Stimulated activated naive CD4-positive, alpha-beta T cell (primary cell): ENCODE measurements around the gene PIM1.
"Not testable (repeated sequence)": the region's sequence is repeated elsewhere in the genome, so short reads cannot be mapped to it uniquely, and the experiment has no call there.

Source experiments
- DNase-seq, 6 experiments: peaks; one replicate each; lab custom pipeline; 2025; lab: John Stamatoyannopoulos, UW

Gene PIM1

DNA sequence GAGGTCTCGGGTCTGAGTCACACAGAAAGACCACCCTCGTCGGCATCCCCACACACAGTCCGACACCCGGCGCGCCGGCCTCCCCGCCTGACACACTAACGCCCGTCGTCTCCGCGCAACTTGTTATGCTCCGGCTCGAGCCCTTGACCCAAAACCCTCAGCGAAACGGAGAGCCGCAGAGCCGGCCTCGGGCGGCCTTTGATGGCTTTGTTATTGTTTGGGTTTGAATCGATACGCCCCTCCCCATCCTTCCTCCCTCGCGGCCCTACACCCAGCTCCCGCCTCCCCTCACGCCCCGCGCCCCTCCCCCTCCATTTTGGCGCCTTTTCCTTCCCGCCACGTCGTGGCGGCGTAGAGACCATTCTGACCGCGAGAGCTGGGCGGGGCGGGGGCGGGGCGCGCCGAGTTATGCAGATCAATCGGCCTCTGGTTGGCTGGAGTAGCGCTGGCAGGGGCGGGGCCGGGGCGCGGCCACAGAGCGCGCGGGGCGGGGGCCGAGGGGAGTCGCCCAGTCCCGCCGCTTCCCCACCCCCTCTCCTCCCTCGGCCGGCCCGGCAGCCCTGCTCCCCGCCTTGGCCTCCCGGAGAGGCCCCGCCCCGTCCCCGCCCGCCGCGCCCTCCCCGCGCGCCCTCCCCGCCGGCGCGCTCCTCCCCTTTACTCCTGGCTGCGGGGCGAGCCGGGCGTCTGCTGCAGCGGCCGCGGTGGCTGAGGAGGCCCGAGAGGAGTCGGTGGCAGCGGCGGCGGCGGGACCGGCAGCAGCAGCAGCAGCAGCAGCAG lies at the start of gene PIM1:
TSS of gene PIM1 (plus strand) at position 657 of the 777 bp plus-strand sequence. CDS start 424 bp downstream, outside the sequence.
- DNase-seq: peak; percentile 95 to 99 (median 98)

DNA sequence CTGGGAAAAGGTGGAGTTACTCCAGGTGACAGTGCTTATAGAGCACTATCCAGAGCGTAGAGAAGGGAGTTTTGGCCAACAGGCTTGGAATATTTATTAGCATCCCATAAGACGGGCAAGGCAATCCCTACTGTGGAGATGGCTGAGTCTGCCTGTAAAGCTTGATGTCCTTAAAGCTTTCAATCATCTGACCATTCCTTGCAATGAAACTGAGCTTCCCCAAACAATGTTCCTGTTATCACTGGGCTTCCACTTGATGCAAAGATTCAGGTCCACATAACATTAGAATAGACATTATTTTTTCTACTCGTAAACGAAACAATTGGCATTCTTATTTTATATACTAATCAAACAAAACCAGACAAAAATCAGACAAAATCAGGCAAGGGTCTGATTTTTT lies 48.4 kb upstream of the PIM1 start:
- DNase-seq: no peak

DNA sequence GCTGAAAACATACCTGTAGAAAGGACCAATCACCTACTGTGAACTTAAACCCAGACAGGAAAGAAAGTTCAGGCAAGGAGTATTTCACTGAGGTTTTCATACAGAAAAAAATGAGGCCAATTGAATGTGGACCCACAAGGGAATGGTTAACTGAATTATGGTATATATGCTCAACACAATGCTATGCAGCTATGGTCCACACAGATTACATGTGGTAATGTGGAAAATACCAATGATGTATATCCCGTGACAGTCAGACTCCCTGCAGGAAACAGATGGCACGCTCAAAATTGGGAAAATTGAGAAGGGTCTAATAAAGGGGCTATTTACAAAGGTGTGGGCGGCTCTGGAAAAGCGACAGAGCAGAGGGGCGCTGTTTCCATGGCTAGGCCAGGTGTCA lies 47.1 kb upstream of the PIM1 start:
- DNase-seq: no peak

DNA sequence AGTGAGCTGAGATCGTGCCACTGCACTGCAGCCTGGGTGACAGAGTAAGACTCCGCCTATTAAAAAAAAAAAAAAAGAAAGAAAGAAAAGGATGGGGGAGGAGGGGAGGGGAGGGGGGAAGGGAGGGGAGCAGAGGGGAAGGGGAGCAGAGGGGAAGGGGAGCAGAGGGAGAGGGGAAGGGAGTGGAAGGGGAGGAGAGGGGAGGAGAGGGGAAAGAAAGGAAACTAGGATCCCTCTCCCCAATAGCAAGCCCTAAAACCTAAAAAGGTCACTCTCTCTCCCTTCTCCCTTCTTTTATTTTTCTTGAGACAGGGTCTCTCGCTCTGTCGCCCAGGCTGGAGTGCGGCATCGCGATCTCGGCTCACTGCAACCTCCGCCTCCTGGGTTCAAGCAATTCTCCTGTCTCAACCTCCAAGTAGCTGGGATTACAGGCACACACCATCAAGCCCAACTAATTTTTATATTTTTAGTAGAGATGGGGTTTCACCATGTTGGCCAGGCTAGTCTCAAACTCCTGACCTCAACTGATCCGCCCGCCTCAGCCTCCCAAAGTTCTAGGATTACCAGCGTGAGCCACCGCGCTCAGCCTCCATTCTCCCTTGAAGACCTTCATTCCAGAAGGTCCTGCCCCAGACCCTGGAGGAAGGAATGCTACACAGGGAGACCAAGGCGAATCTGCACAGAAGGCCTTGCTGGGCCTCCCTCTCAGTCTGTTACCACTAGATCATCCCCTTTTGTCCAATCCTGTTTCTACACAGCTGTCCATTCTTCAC lies 45.8 kb upstream of the PIM1 start:
- DNase-seq: no peak

DNA sequence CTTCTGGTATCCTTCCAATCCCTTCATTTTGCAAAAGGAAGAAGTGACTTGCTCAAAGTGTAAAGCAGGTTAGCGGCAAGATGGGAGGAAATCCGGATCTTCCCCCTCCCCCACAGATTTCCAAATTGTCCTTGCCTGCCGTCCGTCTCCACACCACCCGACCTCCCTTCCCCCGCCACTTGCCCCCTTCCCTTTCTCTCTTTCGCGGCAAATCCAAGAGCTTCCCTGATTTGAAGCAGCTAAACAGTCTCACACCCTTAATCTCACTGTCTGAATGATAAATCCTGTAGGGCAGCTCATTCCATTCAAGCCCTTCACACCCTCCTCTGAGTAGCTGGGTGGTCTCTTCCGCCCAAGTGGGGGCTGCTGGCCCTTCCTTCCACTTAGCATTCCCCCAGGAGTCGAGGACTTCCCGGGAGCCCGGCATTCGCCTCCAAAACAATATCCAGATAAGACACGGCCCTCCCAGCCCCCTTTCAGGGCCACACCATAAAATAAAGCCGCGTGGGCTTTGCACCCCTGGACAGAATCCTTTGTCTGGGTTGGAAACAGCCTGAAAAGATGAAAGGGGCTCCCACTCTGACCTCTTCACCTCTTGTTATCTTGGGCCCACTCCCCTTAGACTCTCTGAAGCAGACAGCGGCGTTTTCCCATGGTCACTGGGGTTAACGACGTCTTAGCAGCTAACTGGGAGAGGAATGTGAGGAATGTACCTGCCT lies 44.0 kb upstream of the PIM1 start:
- no peak for DNase-seq

DNA sequence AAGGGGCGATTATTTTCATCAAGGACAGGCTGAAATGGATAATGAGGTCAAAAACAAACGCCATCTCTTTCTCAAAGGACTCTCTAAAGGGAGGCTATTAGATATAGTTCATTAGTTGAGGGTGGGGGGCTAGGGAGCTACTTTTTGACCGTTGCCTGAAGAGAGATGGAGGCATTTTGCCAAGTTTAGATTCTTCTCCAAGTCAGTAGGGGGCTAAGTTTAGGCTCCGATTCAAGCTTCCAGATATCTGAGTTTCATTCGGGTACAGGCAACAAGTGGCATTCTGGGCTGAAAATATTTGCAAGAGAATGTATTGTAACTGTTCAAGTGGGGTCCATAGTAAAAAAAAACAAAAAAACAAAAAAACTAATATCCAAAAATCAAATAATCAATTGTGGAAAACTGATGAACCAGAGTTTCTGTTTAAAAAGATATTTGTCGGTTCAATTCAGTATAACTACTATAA lies 43.4 kb upstream of the PIM1 start:
- DNase-seq: no peak

DNA sequence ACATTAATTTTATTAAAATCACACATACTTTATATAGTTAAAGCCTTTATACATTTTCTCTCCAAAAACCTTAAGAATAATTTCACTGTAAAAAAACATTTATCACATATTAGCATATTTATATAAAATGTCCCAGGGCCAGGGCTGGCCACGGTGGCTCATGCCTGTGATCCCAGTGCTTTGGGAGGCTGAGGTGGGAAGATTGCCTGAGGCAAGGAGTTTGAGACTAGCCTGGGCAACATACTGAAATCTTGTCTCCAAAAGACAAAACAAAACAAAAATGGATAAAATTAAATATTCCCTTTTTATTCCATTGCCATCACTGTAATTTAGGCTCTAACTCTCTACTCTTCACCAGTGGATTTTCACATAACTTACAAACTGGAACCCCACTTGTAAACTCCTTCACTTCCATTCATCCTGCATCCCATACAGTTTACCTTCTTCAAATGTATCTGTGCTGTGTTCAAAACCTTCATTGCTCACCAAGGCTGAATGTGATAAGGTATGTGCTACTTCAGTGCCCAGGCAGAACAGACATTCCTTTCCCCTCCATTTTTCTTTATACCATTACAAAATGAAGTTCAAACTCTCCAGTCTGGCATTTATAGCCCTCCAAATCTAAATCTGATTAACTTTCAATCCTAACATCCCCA lies 42.9 kb upstream of the PIM1 start:
- no peak for DNase-seq

DNA sequence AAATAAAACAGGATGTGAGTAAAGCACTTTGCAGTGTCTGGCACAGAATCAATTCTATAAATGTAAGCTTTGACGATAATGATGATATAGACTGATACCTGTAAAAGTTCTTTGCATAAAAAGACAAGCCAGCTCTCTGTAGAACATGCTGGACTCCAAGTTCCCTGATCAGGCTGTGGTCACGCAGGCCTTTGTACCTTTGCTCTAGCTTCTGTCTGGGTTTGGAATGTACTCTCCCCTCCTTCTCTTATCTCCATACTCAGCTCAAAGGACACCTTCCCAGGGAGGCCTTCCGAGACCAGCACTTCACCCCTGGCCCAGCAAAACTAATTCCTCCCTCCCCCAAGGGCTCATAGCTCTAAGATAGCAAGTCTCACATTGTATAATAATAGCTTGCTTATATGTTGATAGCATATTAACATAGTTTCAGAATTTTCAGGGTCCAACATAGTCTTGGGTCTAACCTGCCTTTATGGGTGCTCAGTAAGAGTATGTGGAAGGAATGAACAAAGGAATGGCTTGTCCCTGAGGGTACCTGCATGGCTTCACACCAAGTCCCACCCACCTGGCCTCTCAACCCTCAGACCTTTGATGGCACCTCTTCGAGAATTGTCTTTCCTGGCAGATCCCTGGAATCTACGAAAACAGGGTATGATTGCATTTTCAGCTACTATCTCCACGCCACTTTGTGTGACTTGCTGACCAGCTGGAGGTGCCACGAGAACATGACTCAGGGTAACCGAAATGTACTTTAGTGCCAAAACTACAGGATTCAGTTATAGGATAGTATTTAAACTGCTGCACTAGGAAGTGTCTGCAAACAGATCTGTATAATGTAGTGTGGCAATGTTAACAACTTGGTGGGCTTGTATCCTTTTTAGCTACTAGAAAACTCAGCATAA lies 41.7 kb upstream of the PIM1 start:
- DNase-seq: no peak

DNA sequence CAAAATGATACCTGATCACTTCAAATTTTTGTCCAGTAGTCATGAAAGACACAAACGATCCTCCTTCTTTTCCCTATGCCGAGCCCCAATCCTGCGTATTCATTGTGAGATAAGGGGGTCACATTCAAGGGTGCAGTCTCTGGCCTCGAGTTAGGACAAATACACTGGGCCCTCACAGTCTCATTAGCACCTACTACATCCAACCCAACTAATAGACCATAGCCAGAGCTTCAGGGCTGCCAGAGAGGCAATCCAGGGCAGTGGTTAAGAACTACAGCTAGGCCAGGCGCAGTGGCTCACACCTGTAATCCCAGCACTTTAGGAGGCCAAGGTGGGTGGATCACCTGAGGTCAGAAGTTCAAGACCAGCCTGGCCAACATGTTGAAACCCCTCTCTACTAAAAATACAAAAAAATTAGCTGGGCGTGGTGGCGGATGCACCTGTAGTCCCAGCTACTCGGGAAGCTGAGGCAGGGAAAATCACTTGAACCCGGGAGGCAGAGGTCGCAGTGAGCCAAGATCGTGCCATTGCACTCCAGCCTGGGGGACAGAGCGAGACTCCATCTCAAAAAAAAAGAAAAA lies 41.0 kb upstream of the PIM1 start:
- not testable (repeated sequence) for DNase-seq

DNA sequence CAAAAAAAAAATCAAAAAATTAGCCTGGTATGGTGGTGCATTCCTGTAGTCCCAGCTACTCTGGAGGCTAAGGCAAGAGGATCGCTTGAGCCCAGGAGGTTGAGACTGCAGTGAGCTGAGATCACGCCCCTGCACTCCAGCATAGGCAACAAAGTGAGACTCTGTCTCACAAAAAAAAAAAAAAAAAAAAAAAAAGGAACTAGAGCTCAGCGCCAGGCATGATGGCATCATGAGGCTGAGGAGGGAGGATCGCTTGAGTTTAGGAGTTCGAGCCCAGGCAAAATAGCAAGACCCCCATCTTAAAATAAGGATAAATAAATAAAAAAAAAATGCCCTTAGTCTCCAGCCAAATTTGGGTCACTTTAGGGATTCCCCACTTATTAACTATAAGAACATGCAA lies 40.4 kb upstream of the PIM1 start:
- DNase-seq: no peak

DNA sequence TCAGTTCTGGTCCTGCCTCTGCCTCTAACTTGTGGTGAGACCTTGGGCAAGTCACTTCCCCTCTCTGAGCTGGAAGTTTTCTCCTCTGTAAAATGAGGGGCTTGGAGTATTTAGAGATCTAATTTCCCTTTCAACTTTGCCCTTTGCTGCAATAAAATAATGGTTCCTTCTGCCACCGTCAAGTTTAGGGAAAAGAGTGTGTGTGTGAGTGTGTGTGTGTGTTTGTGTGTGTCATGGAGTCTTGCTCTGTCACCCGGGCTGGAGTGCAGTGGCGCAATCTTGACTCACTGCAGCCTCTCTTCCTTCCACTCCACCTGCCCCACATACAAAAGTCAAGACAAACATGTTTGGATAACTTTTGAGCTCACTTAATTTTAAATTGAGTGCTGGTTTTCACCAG lies 39.2 kb upstream of the PIM1 start:
- DNase-seq: no peak

DNA sequence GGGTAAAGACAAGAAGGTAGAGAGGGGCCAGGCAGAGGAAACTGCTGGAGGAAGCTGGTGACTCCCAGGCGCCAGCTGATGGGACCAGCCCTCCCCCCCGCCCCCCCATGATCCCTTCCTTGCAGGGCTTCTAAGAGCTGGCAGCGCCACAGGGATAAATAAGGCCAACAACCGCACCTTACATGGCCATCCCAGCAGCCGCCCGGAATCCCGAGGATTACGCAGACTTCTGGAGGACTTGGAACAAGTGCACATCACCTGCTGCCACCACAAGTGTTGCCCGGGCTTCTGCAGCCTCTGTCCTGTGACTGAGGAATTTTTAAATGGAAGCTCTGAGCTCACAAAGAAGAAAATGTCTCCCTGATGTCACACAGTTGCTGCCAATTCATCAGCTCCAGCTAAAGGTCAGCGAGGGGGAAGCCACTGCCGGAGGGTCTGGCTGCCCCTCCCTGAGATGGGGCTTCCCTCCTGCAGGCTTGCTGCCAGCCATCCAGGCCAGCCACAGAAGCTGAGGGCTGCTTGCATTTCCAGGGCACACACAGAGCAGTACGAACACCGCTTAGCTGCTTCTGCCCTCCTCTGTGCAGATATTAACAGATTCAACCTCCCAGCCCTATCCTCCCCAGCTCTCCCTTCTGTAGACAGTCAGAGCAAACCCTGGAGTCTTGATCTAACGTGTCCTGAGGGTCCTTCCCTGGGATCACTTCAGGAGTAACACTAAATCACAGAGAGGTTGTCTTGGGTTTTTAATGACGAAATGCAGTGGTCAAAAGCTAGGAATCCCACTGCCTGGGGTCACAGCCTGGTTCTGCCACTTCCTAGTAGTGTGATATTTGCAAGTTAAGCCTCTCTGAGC lies 38.6 kb upstream of the PIM1 start:
- no peak for DNase-seq

DNA sequence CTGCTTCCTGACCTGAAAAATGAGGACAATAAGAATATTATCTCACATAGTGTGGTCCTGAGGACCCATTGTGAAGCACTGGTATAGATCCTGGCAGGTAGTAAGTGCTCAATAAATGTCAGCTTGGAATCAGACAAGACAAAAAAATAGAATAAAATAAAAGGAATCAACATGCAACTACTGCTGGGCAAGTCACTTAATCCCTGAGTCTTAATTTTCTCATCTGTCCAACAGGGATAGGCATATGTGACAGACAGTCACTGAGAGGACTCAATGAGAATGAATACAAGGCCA lies 38.0 kb upstream of the PIM1 start:
- no peak for DNase-seq

DNA sequence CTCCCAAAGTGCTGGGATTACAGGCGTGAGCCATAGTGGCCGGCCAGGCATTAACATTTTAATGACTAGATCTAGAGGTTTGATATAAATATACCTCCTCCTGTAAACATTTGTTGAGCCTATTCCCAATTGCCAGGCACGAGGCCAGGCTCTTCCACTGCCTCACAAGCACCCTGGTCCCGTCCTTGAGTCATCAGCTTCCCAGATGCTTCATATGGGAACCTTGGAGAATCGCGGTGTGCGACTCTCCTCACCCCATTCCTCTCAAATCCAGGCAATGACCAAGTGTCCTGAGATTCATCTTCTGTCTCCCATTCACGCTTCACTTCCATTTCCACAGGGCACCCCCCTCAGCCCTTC lies 35.9 kb upstream of the PIM1 start:
- no peak for DNase-seq

DNA sequence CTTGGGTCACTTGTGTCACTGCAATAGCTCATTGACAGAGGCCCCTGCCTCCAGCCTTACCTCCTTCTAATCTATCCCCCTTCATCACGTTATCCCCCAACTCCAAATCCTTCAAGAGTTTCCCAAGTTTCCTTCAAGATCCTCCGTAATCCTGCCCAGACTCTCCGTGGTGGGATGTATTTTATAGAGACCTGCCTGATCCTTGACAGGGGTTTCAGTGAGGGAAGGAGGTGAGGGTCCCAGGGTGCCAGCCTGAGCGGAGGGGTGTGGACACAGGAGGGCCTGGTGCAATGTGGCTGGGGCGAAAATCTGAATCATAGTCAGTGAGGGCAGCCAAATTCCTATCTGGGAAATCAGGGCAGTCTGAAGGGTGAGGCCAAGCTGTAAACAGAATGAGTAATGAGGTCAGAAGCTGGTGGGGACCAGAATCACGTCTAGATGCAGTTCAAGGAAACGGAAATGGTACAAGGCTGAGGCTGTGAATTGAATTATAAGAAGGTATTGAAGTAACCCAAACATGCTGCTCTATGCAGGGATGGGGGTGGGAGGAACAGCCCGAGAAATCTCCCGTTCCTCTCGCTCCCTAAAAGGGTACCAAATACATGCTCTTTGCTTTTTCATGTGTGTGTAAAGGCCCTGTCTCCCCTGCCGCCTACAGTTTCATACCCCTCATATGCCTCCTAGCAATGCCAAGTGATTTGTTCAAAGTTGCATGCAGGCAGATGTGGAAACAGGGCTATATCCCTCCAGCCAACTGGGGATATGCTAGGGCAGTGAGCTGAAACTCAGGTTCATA lies 35.4 kb upstream of the PIM1 start:
- no peak for DNase-seq

DNA sequence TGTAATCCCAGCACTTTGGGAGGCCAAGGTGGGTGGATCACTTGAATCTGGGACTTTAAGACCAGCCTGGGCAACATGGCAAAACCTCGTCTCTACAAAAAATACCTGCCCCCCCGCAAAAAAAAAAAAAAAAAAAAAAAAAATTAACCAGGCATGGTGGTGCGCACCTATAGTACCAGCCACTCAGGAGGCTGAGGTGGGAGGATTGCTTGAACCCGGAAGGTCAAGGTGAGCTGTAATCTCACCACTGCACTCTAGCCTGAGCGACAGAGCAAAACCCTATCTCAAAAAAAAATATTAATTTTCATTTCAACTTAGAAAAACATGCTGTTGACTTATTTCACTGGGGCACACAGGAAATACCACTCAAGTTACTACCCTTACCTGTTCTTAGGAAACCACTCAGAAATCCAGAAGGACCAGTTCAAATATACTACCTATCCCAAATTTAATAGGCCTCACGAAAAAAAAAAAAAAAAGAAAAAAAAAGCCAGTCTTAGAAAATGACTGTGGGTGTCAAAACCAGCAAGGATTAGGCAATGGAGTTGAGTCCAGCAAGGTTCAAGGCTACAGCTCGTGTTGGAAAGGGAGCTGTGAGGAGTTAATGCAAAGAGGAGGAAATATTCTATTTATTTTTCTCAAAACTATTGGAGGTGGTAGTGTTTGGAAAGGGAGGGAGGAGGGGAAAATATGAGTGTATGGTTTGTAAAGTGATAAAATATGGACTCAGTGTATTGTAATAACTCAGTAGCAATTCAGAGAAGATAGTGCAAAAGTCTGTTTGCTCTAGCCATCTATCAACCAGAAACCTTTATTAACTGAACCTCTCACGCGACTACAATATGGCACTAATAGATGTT lies 33.9 kb upstream of the PIM1 start:
- no peak for DNase-seq

DNA sequence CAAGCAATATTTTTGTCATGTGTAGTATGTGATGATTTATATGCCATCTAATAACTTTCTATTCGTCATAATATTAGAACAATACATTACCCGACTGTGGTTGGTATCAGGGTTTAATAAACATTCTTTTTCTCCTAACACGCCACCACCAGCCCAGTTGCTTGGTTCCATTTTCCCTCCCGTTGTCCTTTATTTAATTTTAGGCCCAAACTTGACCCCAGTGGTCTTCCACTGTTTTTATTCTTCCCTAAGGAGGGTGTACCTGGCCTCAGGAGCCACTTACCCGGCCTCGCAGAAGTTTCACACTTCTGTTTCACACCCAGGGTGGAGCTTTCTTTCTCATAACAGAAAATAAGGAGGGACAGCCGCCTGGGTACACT lies 33.1 kb upstream of the PIM1 start:
- DNase-seq: no peak
